HG02763 (cell line): ENCODE results near the gene GALNT7.
"Not testable (repeated sequence)": the region's sequence is repeated elsewhere in the genome, so short reads cannot be mapped to it uniquely, and the experiment has no call there.

Source experiments
- ATAC-seq: cut with Tn5 transposase; IDR thresholded peaks from one replicate; pipeline ENCODE4 v1.9.1; 2021; ENCODE audit warnings: mild to moderate bottlenecking, moderate library complexity; ENCODE audit not compliant: unreplicated experiment

GALNT7 gene

GRCh38 chr4:173165706-173166105 is 2.9 kb upstream of the GALNT7 start:
- no peak for ATAC-seq

GRCh38 chr4:173166491-173166890 is 2.1 kb upstream of the GALNT7 start:
- no peak for ATAC-seq

GRCh38 chr4:173167758-173168395 is 734 bp upstream of the GALNT7 start:
- ATAC-seq = no peak

GRCh38 chr4:173169178-173169427 is 492 bp downstream of the GALNT7 start:
- no peak for ATAC-seq

DNA sequence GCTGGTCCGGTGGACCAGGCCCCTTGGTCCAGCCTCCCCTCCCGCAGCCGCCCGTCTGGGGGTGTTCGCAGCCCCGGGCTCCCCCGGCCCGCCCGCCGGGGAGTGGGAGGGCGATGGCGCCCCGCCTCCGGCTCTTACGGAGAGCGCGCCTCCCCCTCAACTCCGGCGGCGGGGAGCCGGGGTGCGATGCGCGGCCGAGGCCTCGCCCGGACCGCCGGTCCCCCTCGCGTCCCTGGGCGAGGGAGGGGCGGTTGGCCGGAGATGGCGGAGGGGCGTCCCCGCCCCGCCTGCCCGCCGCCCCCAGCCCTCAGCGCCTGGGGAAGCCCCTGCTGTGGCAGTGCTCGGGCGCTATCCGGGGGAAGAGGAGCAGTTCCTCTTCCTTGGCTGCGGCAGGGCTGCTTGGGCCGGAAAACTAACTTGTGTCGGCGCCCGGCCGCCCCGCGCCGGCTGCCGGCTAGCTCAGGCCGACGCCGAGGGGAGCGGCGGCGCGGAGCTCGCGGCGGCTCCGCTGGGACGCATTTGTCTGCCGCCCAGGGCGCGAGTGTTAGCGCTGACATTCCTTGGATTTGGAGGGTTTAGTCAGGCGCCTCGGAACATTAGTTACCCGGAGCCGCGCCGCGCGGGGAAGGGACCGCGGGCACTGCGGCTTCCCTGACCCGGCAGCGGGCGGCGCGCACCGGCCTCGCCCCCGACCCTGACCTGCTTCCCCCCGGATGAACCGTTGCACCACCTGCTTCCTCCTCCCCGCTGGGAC is 994 bp downstream of the GALNT7 start:
- peak; percentile 63 for ATAC-seq

DNA sequence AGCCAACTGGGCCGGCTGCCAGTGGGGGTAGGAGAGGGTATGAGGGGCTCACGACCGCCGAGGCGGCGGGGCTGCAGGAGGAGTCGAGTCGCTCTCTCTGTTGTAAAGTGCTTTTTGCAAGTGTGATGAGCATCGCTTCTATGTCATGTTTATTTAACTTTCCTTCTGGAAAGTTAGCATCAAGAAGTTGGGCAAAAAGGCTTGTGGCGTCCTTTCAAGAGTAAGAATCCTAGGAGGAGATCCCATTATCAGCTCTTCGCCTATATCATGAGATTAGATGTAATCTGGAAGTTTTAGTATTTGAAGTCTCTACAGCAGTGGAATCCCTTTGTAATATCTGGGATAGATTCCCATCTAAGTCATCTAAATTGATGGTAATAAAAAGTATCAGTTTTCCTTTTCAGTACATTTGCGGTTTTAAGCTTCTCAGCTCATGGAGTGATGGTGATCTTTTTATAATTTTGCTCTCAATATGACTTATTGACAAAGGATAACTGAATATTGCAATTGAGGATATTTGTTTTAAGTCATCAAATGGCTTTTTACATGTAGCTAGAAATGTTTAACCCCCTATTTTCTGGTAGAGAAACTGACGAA is 1.7 kb downstream of the GALNT7 start:
- no peak for ATAC-seq

GRCh38 chr4:173171098-173171497 is 2.5 kb downstream of the GALNT7 start:
- ATAC-seq = no peak

- no peak for ATAC-seq
These were observed 3.4 kb downstream of the GALNT7 start for GRCh38 chr4:173171987-173172386.

GRCh38 chr4:173174184-173174583 is 5.6 kb downstream of the GALNT7 start:
- ATAC-seq = no peak

DNA sequence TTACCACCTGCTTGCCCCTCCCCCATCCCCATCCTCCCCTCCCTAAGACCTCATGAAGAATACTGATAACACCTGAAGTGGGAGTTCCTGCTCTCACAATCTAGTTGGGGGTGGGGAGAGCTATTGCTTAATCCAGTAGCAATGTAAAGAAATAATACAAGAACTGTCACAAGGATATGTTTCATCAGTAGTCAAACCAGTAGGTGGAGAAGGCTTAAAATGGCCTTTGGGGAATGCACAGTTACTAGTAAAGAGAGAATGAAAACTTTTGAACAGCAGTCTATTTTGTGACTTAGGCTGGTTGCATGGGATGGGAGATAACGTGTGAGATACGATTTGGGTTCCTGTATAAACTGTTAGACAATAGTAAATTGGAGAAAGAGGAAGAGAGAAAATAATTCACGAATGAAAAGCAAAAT is 6.0 kb downstream of the GALNT7 start:
- ATAC-seq = no peak

DNA sequence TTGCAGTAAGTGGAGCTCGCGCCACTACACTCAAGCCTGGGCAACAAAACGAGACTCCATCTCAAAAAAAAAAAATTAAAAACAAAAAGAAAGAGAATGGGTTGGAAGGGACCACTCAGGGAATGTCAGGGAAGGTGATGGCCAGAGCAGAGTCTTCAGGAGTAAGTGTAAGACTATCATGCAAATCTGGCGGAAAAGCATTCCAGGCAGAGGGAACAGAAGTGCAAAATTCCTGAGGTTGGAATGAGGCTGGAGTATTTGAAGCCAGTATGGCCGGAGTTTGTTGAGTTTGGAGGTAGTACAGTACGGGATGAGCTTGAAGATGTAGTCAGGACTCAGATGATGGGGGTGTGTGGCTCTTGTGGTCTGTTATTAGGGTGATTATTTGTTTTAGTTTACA is 7.4 kb downstream of the GALNT7 start:
- ATAC-seq = no peak

- ATAC-seq = no peak
These were observed 8.6 kb downstream of the GALNT7 start for GRCh38 chr4:173177232-173177631.

DNA sequence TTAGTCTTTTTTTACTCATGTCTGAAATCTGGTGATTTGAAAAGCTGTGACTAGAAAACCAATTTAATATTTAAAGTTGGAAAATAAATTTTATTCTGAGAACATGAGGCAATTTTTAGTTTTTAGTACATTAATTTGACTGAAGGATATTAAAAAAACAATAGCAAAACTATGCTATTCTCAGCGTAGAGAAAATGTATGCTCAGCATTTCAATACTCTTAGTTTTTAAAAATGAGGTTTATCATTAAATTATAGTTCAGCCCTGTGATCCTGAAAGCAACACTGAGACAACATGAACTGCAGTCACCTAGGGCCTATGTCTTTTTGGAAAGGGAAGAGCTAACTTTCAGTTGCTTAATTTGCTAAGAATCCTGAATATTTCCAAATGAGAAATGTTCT is 9.5 kb downstream of the GALNT7 start:
- no peak for ATAC-seq

DNA sequence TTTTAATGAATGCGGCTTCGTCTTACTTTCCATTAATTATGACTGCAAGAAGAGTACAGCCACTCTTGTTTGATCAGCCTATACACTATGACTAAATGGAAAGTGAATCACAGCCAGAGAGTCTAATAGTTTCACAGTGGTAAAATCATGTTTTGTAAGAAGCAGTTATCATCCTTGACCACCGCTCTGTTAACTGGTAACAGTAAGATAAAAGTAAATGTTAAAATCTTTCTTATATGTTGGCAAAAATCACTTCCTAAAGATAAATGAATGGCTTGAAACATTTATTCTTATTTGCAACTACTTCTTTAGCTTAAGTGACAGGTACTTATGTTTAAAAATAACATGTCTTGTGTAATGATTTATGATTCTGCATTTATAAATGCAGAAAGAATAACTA is 13.2 kb downstream of the GALNT7 start:
- peak; percentile 38 for ATAC-seq

GRCh38 chr4:173182403-173182802 is 13.8 kb downstream of the GALNT7 start:
- ATAC-seq = no peak

DNA sequence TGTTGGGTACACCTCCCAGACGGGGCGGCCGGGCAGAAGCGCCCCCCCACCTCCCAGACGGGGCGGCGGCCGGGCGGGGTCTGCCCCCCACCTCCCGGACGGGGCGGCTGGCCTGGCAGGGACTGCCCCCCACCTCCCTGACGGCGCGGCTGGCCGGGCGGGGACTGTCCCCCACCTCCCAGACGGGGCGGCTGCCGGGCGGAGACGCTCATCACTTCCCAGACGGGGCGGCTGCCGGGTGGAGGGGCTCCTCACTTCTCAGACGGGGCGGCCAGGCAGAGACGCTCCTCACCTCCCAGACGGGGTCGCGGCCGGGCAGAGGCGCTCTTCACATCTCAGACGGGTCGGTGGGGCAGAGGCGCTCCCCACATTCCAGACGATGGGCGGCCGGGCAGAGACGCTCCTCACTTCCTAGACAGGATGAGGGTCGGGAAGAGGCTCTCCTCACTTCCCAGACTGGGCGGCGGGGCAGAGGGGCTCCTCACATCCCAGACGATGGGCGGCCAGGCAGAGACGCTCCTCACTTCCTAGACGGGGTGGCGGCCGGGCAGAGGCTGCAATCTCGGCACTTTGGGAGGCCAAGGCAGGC is 15.1 kb downstream of the GALNT7 start:
- ATAC-seq = not testable (repeated sequence)

- no peak for ATAC-seq
These were observed 17.4 kb downstream of the GALNT7 start for GRCh38 chr4:173185847-173186510.

GRCh38 chr4:173187732-173188131 is 19.1 kb downstream of the GALNT7 start:
- no peak for ATAC-seq

- ATAC-seq = no peak
These were observed 20.0 kb downstream of the GALNT7 start for GRCh38 chr4:173188648-173189047.

- no peak for ATAC-seq
These were observed 20.6 kb downstream of the GALNT7 start for GRCh38 chr4:173189117-173189693.

DNA sequence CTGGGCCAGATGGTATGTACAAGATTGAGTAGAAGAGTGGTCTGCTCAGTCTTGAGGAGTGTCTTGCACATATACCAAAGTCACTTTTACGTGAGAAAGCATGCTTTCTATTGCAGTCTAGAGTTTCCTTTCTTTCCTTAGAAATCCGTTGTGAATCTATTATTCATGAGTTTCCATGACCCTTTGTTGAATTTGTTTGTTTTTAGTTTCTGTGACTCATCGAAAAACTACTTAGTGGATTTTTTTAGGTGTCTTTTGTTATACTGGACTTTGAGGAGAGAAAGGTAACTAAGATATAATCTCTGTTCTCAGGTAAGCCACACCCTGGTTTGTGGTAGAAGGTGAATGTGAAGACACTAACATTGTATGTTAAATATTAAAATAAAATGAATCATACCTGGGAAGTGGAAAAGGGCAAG is 23.0 kb downstream of the GALNT7 start:
- no peak for ATAC-seq
